Kidney capillary endothelial cell (primary cell): ENCODE data around the gene STS.
A peak's percentile ranks its signal among the peaks of the same experiment; 100 is the strongest.

Experiments used
- DNase-seq: peaks from one replicate; pipeline ENCODE4 v3.0.0-alpha.2; 2018; ENCODE audit warnings: low spot score

The STS gene

GRCh38 chrX:7147413-7147977 is at the start of gene STS:
STS (plus strand) TSS chrX:7147712; CDS start chrX:7253200, 105,488 bp downstream.
- peak; percentile 33 for DNase-seq

GRCh38 chrX:7100022-7100421 is 47.5 kb upstream of the STS start:
- no peak for DNase-seq

GRCh38 chrX:7102119-7102518 is 45.4 kb upstream of the STS start:
- DNase-seq = no peak

- DNase-seq = no peak
Observed at GRCh38 chrX:7106649-7107048, 40.9 kb upstream of the STS start.

GRCh38 chrX:7108030-7108429 is 39.5 kb upstream of the STS start:
- DNase-seq = no peak

- DNase-seq = no peak
Observed at GRCh38 chrX:7109049-7109531, 38.4 kb upstream of the STS start.

- DNase-seq = no peak
Observed at GRCh38 chrX:7109838-7110793, 37.4 kb upstream of the STS start.

GRCh38 chrX:7110821-7111276 is 36.7 kb upstream of the STS start:
- peak; percentile 46 for DNase-seq

- no peak for DNase-seq
Observed at GRCh38 chrX:7111518-7111917, 36.0 kb upstream of the STS start.

GRCh38 chrX:7112071-7112470 is 35.4 kb upstream of the STS start:
- DNase-seq = no peak

GRCh38 chrX:7115557-7115956 is 32.0 kb upstream of the STS start:
- no peak for DNase-seq

GRCh38 chrX:7116081-7116480 is 31.4 kb upstream of the STS start:
- no peak for DNase-seq

GRCh38 chrX:7117587-7117986 is 29.9 kb upstream of the STS start:
- no peak for DNase-seq

GRCh38 chrX:7119950-7120877 is 27.3 kb upstream of the STS start:
- DNase-seq = no peak

- no peak for DNase-seq
Observed at GRCh38 chrX:7120878-7121219, 26.7 kb upstream of the STS start.

- DNase-seq = no peak
Observed at GRCh38 chrX:7127056-7127455, 20.5 kb upstream of the STS start.

GRCh38 chrX:7131621-7132020 is 15.9 kb upstream of the STS start:
- peak; percentile 75 for DNase-seq

GRCh38 chrX:7132335-7133049 is 15.0 kb upstream of the STS start:
- DNase-seq = peak; percentile 94

GRCh38 chrX:7133050-7133440 is 14.5 kb upstream of the STS start:
- DNase-seq = peak; percentile 80

GRCh38 chrX:7134981-7135380 is 12.5 kb upstream of the STS start:
- no peak for DNase-seq

- no peak for DNase-seq
Observed at GRCh38 chrX:7139202-7140081, 8.1 kb upstream of the STS start.
